GM10248 (cell line): Measurements from ENCODE around the gene NCOA3.

Experiments
- CTCF ChIA-PET: fragments of 300-600 bp; sonication (Branson Sonifier 250); formaldehyde crosslinking; extraction: SDS; loops from one replicate; lab custom pipeline; 2021; ENCODE audit warnings: antibody characterized with exemption; lab: Yijun Ruan, JAX
- POLR2A ChIA-PET: fragments of 350-650 bp; sonication (Branson Sonifier 250); formaldehyde crosslinking; extraction: SDS; loops from one replicate; lab custom pipeline; 2020; ENCODE audit warnings: antibody characterized with exemption; lab: Yijun Ruan, JAX
- DNase-seq: peaks from one replicate; pipeline ENCODE4 v3.0.0; 2012; ENCODE audit errors: extremely low spot score
- TF ChIP-seq, protein P1 (sequence below): IDR thresholded peaks from 2 replicates; pipeline ENCODE4 v1.5.1; 2012; ENCODE audit warnings: mild to moderate bottlenecking, low read depth; ENCODE audit errors: extremely low read depth, missing control alignments, control extremely low read depth

The NCOA3 gene

DNA sequence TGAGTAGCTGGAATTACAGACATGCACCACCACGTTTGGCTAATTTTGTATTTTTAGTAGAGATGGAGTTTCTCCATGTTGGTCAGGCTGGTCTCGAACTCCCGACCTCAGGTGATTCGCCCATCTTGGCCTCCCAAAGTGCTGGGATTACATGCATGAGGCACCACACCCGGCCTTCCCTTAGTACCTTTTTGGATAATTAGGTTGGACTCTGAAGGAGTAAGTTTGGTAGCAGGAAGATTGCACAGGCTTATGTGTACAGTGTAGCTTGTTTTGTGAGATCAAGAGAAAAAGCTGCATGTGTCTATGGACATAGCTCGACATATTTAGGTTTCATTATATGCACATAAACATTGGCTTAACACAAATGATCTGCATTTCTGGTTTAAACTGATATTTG, 116.8 kb downstream of the NCOA3 start:
- DNase-seq: no peak
- TF ChIP-seq, protein P1, sequence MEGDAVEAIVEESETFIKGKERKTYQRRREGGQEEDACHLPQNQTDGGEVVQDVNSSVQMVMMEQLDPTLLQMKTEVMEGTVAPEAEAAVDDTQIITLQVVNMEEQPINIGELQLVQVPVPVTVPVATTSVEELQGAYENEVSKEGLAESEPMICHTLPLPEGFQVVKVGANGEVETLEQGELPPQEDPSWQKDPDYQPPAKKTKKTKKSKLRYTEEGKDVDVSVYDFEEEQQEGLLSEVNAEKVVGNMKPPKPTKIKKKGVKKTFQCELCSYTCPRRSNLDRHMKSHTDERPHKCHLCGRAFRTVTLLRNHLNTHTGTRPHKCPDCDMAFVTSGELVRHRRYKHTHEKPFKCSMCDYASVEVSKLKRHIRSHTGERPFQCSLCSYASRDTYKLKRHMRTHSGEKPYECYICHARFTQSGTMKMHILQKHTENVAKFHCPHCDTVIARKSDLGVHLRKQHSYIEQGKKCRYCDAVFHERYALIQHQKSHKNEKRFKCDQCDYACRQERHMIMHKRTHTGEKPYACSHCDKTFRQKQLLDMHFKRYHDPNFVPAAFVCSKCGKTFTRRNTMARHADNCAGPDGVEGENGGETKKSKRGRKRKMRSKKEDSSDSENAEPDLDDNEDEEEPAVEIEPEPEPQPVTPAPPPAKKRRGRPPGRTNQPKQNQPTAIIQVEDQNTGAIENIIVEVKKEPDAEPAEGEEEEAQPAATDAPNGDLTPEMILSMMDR: no peak
- ChIA-PET CTCF (interaction anchor here (1.4 to 3.3 kb wide), 3 partner anchors 9 to 345 kb away, joined by 3 to 26 read pairs (median 8); no protein-coding TSS in a partner anchor), POLR2A (no interaction called here)

DNA sequence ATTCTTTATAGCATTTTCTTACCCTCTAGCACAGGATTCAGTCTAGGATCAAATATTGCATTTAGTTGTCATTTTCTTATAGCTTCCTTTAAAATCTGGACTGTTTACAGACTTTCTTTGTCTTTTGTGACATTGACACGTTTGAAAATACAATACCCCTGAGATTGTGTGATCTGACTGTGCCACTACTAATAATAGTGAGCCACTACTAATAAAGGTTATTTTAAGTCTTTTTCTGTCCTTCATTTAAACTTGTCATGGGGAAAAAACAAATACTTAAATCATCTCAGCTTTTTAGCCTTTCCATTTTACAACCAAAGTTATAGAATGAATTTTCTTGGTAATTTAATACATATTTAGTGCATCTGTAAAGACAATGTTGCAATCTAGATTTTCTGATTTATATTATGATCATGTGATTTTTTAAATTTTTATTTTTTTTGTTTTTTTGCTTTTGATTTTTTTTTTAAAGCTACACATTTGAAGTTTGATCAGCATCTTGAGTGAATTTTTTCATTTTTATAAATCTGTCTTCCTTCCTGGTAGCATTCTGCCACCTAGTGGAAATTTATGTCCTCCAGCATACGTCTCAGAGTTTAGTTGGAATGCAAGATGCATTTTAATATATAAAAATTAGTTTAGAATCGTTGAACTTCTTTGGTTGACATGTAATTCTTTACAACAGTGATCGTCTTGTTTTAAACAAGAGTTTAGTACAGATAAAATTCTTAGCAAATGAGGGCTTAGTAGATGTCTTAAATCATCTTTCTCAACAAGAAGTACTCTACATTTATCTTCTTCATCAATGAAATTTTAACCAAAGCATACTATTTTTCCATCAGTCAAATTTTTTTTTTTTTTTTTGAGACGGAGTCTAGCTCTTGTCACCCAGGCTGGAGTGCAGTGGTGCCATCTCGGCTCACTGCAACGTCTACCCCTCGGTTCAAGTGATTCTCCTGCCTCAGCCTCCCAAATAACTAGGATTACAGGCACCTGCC, 119.4 kb downstream of the NCOA3 start:
- DNase-seq: peak; percentile 27
- ChIA-PET POLR2A (no interaction called here), CTCF (interaction anchor here (0.7 to 3.3 kb wide), 33 partner anchors 8 to 422 kb away, joined by 3 to 26 read pairs (median 4); no protein-coding TSS in a partner anchor)
- TF ChIP-seq, protein P1: peak; percentile 74

DNA sequence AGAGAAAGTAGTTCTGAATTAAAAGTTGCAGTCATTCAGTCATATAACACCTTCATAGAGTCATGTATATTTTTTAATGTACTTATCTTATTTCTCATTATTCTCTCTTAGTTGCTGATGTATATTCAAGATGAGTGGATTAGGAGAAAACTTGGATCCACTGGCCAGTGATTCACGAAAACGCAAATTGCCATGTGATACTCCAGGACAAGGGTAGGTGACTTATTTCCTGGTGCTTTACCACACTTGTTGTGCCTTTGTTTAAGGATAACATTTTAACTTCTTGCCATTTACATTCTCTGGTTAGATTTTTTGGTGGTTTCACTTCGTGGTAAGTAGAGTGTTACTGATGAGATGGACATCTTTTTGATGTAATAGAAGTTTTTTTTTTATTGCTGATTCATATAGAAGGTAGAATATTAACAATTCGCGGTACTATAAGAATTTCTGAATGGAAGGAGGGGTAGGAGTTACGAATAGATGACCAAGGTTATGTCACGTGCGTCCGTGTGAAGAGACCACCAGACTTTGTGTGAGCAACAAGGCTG, 120.5 kb downstream of the NCOA3 start:
- TF ChIP-seq, protein P1: no peak
- ChIA-PET CTCF (interaction anchor here (1.4 to 3.1 kb wide), 5 partner anchors 20 to 350 kb away, joined by 5 to 24 read pairs (median 11); no protein-coding TSS in a partner anchor), POLR2A (no interaction called here)
- no peak for DNase-seq

DNA sequence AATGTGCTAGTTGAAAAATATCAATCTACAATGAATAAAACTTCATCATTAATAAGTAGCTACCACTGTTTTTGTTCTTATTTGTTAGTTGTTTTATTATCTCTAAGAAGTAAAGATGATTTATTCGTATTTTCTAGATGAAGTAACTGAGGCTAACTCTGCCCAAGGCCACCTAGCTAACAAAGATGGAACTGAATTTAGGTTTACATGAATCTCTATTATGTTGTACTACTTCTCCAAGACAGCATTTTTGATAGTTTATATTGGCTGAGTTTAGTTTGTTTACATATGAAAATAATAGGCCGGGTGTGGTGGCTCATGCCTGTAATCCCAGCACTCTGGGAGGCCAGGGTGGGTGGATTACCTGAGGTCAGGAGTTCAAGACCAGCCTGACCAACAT, 121.5 kb downstream of the NCOA3 start:
- ChIA-PET POLR2A (no interaction called here), CTCF (interaction anchor here (0.8 to 2.2 kb wide), 7 partner anchors 8 to 350 kb away, joined by 3 to 13 read pairs (median 3); no protein-coding TSS in a partner anchor)
- TF ChIP-seq, protein P1: no peak
- DNase-seq: no peak

DNA sequence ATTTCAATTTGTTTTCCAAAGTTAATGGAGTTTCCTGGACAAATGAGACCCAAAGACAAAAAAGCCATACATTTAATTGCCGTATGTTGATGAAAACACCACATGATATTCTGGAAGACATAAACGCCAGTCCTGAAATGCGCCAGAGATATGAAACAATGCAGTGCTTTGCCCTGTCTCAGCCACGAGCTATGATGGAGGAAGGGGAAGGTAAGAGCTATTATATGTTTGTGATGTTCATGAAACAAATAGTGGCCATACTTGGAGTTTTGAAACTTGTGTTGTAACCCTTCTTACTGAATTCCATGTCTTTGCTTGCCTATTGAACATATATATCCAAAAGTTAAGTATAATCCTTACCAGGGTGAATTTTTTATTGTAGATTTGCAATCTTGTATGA, 125.9 kb downstream of the NCOA3 start:
- POLR2A ChIA-PET: no interaction called here
- CTCF ChIA-PET: interaction anchor here (1.0 to 1.1 kb wide), 2 partner anchors 244 to 323 kb away, joined by 3 to 4 read pairs; no protein-coding TSS in a partner anchor
- TF ChIP-seq, protein P1: no peak
- no peak for DNase-seq

DNA sequence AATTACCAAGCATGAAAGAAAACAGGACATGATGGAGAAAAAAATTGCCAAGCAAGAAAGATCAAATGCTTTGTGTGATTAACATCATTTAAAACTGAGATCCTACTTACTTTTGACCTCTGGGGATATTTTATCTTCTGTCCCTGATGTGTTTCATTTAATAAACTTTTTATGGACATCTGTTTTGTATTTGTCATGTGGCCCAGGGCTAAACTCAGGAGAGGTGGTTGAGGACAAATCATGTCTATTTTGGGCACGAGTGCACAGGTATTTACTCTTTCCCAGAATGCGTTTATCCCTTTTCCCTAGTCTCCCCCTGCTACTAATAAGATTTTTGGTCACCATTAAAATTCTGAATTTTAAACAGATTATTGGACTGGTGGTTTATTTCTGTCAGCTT, 128.2 kb downstream of the NCOA3 start:
- TF ChIP-seq, protein P1: no peak
- no peak for DNase-seq
- ChIA-PET CTCF (interaction anchor here (2.0 kb wide), 1 partner anchor 9 kb away, joined by 6 read pairs; no protein-coding TSS in a partner anchor), POLR2A (no interaction called here)
